ENCODE data around the gene ATP11C.
"Not testable (repeated sequence)": the region's sequence is repeated elsewhere in the genome, so short reads cannot be mapped to it uniquely, and the experiment has no call there.

ATP11C gene

GRCh38 chrX:139924069-139924695, 8.7 kb downstream of the ATP11C start:
- DNase-seq: no peak

- DNase-seq: not testable (repeated sequence)
Observed at GRCh38 chrX:139921142-139921541, 11.7 kb downstream of the ATP11C start.

GRCh38 chrX:139920316-139920715, 12.5 kb downstream of the ATP11C start:
- DNase-seq: no peak

GRCh38 chrX:139914421-139914820, 18.4 kb downstream of the ATP11C start:
- no peak for DNase-seq

- DNase-seq: no peak
Observed at GRCh38 chrX:139909712-139910111, 23.1 kb downstream of the ATP11C start.

GRCh38 chrX:139907078-139907477, 25.8 kb downstream of the ATP11C start:
- DNase-seq: no peak

GRCh38 chrX:139905743-139906142, 27.1 kb downstream of the ATP11C start:
- DNase-seq: no peak

- DNase-seq: no peak
Observed at GRCh38 chrX:139905051-139905450, 27.8 kb downstream of the ATP11C start.

GRCh38 chrX:139903210-139903609, 29.6 kb downstream of the ATP11C start:
- no peak for DNase-seq

- no peak for DNase-seq
Observed at GRCh38 chrX:139902559-139902958, 30.3 kb downstream of the ATP11C start.

GRCh38 chrX:139898334-139898733, 34.5 kb downstream of the ATP11C start:
- DNase-seq: no peak

GRCh38 chrX:139892512-139892911, 40.3 kb downstream of the ATP11C start:
- no peak for DNase-seq

- no peak for DNase-seq
Observed at GRCh38 chrX:139890991-139891700, 41.7 kb downstream of the ATP11C start.

GRCh38 chrX:139889760-139890159, 43.1 kb downstream of the ATP11C start:
- no peak for DNase-seq

GRCh38 chrX:139883984-139884383, 48.9 kb downstream of the ATP11C start:
- no peak for DNase-seq

GRCh38 chrX:139882299-139882698, 50.6 kb downstream of the ATP11C start:
- DNase-seq: no peak

- DNase-seq: no peak
Observed at GRCh38 chrX:139881572-139881971, 51.3 kb downstream of the ATP11C start.

GRCh38 chrX:139881130-139881529, 51.7 kb downstream of the ATP11C start:
- DNase-seq: no peak

- DNase-seq: no peak
Observed at GRCh38 chrX:139877710-139878414, 55.0 kb downstream of the ATP11C start.

- DNase-seq: no peak
Observed at GRCh38 chrX:139875841-139876240, 57.0 kb downstream of the ATP11C start.

GRCh38 chrX:139869796-139870195, 63.1 kb downstream of the ATP11C start:
- DNase-seq: no peak

- DNase-seq: no peak
Observed at GRCh38 chrX:139864640-139865039, 68.2 kb downstream of the ATP11C start.

- DNase-seq: no peak
Observed at GRCh38 chrX:139862208-139862607, 70.6 kb downstream of the ATP11C start.

GRCh38 chrX:139856826-139857225, 76.0 kb downstream of the ATP11C start:
- DNase-seq: not testable (repeated sequence)

Measured in NCI-H2107 (cell line).